Activated CD4-positive, alpha-beta T cell treated with anti-CD3 and anti-CD28 coated beads, Interleukin-2, amount 10 ng/mL, durations not matched to agents 7 days and 5 days (primary cell): ENCODE results near the gene MMP24OS. TPM values are rescaled to one million over a fixed set of nuclear protein-coding genes. Genes with fewer than 3 reads are reported as not detected.
"Not testable (repeated sequence)": the region's sequence is repeated elsewhere in the genome, so short reads cannot be mapped to it uniquely, and the experiment has no call there.

ENCODE experiments used
- CTCF ChIA-PET: fragments of 350-600 bp; sonication (Branson Sonifier 250); formaldehyde crosslinking; loops from one replicate; lab custom pipeline; 2021; ENCODE audit warnings: antibody characterized with exemption; lab: Charles Lee
- POLR2A ChIA-PET: fragments of 350-600 bp; sonication (Branson Sonifier 250); formaldehyde crosslinking; loops from one replicate; lab custom pipeline; 2021; ENCODE audit warnings: antibody characterized with exemption; lab: Charles Lee
- DNase-seq: peaks from one replicate; pipeline ENCODE4 v3.0.0-alpha.2; 2020
- H3K27ac Mint-ChIP-seq: one replicate; pipeline ENCODE4 v1.8.0; 2021; ENCODE audit warnings: mild to moderate bottlenecking, moderate library complexity, mixed read lengths
- H3K27me3 Mint-ChIP-seq: one replicate; pipeline ENCODE4 v1.8.0; 2021; ENCODE audit warnings: mixed read lengths
- H3K36me3 Mint-ChIP-seq: one replicate; pipeline ENCODE4 v1.8.0; 2021; ENCODE audit warnings: low read depth, mixed read lengths
- H3K4me1 Mint-ChIP-seq: one replicate; pipeline ENCODE4 v1.8.0; 2021; ENCODE audit warnings: mixed read lengths
- H3K4me3 Mint-ChIP-seq: one replicate; pipeline ENCODE4 v1.8.0; 2021; ENCODE audit warnings: mild to moderate bottlenecking, moderate library complexity, mixed read lengths
- H3K9me3 Mint-ChIP-seq: one replicate; pipeline ENCODE4 v1.8.0; 2021; ENCODE audit warnings: mixed read lengths
- total RNA-seq, 2 experiments: library from RNA; stranded (reverse); gene quantifications; one replicate each; pipeline ENCODE4 v1.2.3, GENCODE V29; 2021

MMP24OS gene
- total RNA-seq, 2 experiments from 2014 or later, result 46.7 to 48.3 TPM

DNA sequence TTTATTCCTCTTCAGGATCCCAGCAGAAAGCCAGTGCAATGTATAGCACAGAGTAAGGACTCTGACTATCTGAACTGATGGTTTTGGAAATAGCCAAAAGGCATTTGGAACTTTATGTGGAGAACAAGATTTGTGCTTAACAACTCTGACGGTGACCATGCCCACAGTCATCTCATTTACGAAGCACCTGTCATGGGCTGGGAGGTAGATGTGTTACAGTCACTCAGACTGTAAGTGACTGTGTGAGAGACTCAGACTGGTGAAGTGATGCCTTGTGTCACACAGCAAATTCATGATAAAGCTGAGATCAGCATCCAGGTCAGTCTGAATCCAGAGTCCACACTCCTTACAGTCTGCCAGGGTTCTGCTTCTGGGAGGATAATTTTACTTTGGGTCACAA, 38.2 kb upstream of the MMP24OS start:
- CTCF ChIA-PET, result interaction anchor here (1.0 to 1.8 kb wide), 2 partner anchors 10 to 30 kb away, joined by 3 to 10 read pairs; no protein-coding TSS in a partner anchor
- POLR2A ChIA-PET, result no interaction called here
- Mint-ChIP-seq H3K4me3 (no peak overlapping the region), H3K9me3 (no peaks in the 10 kb centered on the region), H3K4me1 (peaks cover 55% of the 10 kb centered on the region), H3K36me3 (peaks cover 12% of the 10 kb centered on the region), H3K27me3 (no peaks in the 10 kb centered on the region), H3K27ac (no peak overlapping the region)
- DNase-seq, result no peak

DNA sequence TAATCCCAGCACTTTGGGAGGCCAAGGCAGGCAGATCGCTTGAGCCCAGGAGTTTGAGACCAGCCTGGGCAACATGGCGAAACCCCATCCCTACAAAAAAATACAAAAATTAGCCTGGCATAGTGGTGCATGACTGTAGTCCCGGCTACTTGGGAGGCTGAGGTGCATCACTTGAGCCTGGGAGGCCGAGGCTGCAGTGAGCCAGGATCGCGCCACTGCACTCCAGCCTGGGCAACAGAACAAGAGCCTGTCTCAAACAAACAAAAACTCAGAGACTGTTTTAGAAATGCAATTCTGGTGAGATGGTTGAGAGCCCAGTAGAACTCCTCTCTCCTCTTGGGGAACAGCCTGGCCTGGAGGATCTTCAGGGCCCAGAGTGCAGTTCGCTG, 37.7 kb upstream of the MMP24OS start:
- POLR2A ChIA-PET, result not testable (repeated sequence)

DNA sequence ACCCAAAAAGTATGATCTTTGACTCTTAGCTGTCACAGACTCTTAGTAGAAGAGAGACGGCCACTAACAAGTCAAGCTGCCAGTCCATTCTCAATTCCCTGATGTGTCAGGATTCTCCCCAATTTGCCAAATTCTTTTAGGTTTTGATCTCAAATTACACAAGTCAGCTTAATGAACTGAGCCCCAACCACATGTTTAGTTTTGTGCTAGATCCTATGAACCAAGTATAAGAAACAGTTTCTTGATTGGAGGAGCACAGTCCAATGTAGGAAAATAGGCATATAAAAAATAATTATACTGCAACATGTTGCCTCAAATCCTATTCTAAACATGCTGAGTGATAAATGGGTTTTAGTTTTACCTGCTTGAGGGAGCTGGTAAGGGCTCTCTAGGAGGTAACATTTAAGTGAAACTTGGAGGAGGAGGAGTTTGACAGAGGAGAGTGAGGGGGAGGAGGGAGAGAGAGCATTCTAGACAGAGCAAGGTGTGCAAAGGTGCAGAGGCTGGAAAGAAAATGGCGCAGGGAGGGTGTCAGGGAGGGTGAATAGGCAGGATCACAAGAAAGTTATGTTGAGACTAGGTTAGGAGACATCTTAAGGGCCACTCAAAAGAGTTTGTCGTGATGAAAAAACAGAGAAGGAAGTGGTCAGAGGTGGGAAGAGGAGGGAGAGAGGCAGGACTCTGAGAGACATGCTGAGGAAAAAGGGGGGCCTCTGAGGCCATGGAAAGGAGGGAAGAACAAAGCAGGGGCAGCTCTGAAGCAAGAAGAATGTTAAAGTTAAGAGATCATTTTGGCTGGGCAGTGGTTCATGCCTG, 37.1 kb upstream of the MMP24OS start:
- ChIA-PET CTCF (interaction anchor here (1.2 to 1.8 kb wide), 3 partner anchors 9 to 14 kb away, joined by 3 to 10 read pairs (median 3); no protein-coding TSS in a partner anchor), POLR2A (no interaction called here)
- Mint-ChIP-seq H3K36me3 (peaks cover 14% of the 10 kb centered on the region), H3K27me3 (no peaks in the 10 kb centered on the region), H3K4me3 (no peak overlapping the region), H3K4me1 (peaks cover 57% of the 10 kb centered on the region), H3K27ac (peak overlapping the region; percentile 39), H3K9me3 (no peaks in the 10 kb centered on the region)
- DNase-seq, result no peak

More for the DNA sequence above, 37.7 kb upstream of the MMP24OS start:
- H3K36me3 Mint-ChIP-seq, result peaks cover 14% of the 10 kb centered on the region
- H3K9me3 Mint-ChIP-seq, H3K27ac Mint-ChIP-seq, DNase-seq, H3K27me3 Mint-ChIP-seq, H3K4me3 Mint-ChIP-seq: not testable (repeated sequence)
- CTCF ChIA-PET, result interaction anchor here (1.0 to 1.8 kb wide), 3 partner anchors 9 to 29 kb away, joined by 3 to 10 read pairs (median 3); no protein-coding TSS in a partner anchor
- H3K4me1 Mint-ChIP-seq, result peaks cover 57% of the 10 kb centered on the region

DNA sequence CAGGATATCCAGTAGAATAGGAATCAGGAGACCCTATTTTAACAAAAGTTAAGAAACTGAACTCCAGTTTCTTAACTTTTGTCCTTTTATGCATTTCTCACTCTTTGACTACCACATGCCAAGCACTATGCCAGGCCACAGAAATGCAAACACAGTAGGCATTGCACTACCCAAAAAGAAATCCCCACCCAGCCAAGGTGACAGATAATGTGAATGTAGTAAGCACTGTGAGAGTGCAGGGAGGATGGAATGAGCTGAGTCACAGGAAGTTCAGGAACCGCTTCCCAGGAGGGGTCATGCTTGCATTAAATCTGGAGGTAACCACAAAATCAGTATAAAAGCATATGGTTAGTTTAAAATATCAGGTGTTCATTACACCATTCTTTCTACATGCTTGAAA, 34.4 kb upstream of the MMP24OS start:
- peaks cover 49% of the 10 kb centered on the region for H3K4me1 Mint-ChIP-seq
- no peaks in the 10 kb centered on the region for H3K27me3 Mint-ChIP-seq
- DNase-seq, result no peak
- H3K36me3 Mint-ChIP-seq, result peaks cover 16% of the 10 kb centered on the region
- CTCF ChIA-PET, result interaction anchor here (1.9 kb wide), 1 partner anchor 8 kb away, joined by 5 read pairs; no protein-coding TSS in a partner anchor
- no peak overlapping the region for H3K4me3 Mint-ChIP-seq
- H3K27ac Mint-ChIP-seq, result peak overlapping the region; percentile 5
- POLR2A ChIA-PET, result no interaction called here
- H3K9me3 Mint-ChIP-seq, result no peaks in the 10 kb centered on the region

DNA sequence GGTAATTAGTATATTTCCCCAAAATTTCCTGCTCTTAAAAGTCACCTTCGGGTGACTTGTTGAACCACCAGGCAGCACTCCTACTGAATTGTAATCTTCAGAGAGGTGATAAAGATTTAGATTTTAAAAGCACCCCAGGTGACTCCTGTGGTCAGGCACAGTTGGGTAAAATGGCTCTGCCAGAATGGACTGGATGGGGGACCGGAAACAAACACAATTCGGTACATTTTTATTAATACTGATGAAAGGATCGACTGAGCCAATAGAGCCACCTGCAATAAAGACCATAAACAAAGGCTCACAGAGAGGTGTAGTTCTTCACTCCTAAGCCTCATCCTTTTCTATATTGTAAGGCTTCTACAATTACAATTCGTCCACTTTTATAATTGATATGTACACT, 33.9 kb upstream of the MMP24OS start:
- H3K9me3 Mint-ChIP-seq, result no peaks in the 10 kb centered on the region
- POLR2A ChIA-PET, result no interaction called here
- H3K4me1 Mint-ChIP-seq, result peaks cover 53% of the 10 kb centered on the region
- H3K36me3 Mint-ChIP-seq, result peaks cover 16% of the 10 kb centered on the region
- no peaks in the 10 kb centered on the region for H3K27me3 Mint-ChIP-seq
- no peak overlapping the region for H3K4me3 Mint-ChIP-seq
- CTCF ChIA-PET, result interaction anchor here (1.0 to 1.5 kb wide), 2 partner anchors 18 to 40 kb away, joined by 3 to 4 read pairs; no protein-coding TSS in a partner anchor
- no peak for DNase-seq
- H3K27ac Mint-ChIP-seq, result peak overlapping the region; percentile 42

DNA sequence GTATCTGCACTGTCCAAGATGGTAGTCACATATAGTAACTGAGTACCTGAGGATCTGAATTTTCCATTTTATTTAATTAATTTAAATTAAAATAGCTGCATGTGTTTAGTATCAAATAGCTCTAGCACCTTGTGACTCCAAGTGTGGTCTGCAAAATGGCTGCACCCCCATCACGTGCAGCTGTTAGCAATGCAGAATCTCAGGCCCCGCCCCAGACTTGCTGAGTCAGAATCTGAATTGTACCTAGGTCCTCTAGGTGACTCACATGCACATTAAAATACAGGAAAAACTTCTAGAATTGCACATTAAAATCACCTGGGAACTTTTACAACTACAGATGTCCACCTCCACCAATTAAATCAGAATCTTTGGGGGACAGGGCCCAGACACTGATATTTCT, 33.5 kb upstream of the MMP24OS start:
- H3K27ac Mint-ChIP-seq, result no peak overlapping the region
- H3K4me3 Mint-ChIP-seq, result no peak overlapping the region
- peaks cover 57% of the 10 kb centered on the region for H3K4me1 Mint-ChIP-seq
- DNase-seq, result peak; percentile 33
- ChIA-PET POLR2A (no interaction called here), CTCF (interaction anchor here (1.0 to 1.5 kb wide), 3 partner anchors 18 to 135 kb away, joined by 3 to 4 read pairs (median 3); no protein-coding TSS in a partner anchor)
- peaks cover 16% of the 10 kb centered on the region for H3K36me3 Mint-ChIP-seq
- H3K27me3 Mint-ChIP-seq, result no peaks in the 10 kb centered on the region
- no peaks in the 10 kb centered on the region for H3K9me3 Mint-ChIP-seq

DNA sequence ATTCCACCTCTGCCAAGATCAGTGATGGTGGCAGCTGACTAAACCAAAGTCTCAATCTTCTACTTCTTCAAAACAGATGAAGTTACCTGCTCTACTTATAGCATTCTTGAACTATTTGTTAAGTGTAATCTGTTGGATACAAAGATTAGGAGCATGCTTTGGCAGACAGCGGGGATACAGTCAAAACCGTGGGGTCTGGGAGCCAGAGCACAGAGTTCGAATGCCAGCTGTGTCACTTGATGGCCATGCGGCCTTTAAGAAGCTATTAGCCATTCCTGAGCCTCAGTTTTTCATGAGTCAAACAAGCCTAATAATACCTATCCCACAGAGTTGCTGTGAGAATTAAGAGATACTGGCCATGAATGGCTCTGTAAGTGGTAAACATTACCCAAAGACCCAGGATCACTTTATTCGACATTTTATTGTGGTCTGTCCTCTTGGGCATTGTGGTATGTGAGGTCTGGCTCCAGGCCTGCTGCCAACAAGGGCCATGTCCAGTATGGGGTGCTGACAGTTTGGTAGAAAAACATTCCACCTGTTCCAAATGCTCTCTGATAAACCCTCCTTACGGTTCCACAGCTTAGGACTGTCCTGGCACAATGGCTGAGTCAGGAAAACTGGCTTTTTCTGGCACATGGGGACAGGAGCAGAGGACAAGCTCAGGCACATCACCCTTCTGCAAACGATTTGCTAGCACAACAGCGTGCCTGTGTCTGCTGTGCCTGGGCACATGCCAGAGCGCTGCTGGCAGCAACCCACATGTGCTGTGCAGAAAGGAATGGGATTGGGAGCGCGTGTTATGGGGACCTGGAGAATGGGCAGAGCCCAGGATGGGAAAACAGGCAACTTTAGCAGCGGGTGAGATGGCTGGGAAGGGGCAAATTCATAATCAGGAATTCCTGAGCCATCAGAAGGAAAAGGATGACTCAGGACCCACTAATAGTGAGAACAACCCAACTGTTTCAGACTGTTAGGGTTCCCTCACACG, 30.0 kb upstream of the MMP24OS start:
- peaks cover 62% of the 10 kb centered on the region for H3K4me1 Mint-ChIP-seq
- CTCF ChIA-PET, result interaction anchor here (0.6 to 8.1 kb wide), 9 partner anchors 8 to 133 kb away, joined by 3 to 90 read pairs (median 3); no protein-coding TSS in a partner anchor
- no peak overlapping the region for H3K27ac Mint-ChIP-seq
- POLR2A ChIA-PET, result no interaction called here
- DNase-seq, result no peak
- H3K9me3 Mint-ChIP-seq, result no peaks in the 10 kb centered on the region
- H3K36me3 Mint-ChIP-seq, result peaks cover 10% of the 10 kb centered on the region
- no peak overlapping the region for H3K4me3 Mint-ChIP-seq
- no peaks in the 10 kb centered on the region for H3K27me3 Mint-ChIP-seq

DNA sequence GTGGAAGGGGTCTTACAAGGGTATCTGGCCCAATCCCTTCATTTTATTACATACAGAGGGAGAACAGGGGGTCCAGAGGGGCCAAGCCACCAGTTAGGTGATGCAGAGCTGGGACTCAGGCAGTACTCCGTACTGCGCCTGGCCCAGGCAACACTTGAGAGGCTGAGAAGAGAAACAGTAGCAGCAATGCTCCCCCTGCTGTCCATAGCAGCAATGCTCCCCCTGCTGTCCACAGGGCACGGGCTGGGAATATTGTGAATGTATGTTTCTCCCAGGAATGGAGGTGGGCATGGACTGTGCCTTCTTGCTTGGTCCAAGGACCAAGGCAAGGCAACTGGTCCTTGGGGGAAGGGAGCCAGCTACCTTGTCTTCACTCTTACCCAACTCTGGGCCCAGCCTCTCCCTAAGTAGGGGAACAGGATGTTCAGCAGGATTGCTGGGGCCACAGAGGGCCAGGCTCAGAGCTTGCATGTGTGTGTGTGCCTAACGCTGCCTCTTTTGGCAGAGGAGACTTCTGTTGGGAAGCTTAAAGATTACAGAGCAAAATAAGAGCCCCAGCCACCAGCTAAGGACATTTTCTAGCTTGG, 29.1 kb upstream of the MMP24OS start:
- Mint-ChIP-seq H3K9me3 (no peaks in the 10 kb centered on the region), H3K4me3 (no peak overlapping the region), H3K4me1 (peaks cover 54% of the 10 kb centered on the region), H3K27me3 (no peaks in the 10 kb centered on the region), H3K36me3 (peaks cover 4% of the 10 kb centered on the region), H3K27ac (peak overlapping the region; percentile 73)
- CTCF ChIA-PET, result interaction anchor here (0.6 to 8.1 kb wide), 12 partner anchors 8 to 162 kb away, joined by 3 to 90 read pairs (median 3); no protein-coding TSS in a partner anchor
- POLR2A ChIA-PET, result no interaction called here
- peak; percentile 37 for DNase-seq

DNA sequence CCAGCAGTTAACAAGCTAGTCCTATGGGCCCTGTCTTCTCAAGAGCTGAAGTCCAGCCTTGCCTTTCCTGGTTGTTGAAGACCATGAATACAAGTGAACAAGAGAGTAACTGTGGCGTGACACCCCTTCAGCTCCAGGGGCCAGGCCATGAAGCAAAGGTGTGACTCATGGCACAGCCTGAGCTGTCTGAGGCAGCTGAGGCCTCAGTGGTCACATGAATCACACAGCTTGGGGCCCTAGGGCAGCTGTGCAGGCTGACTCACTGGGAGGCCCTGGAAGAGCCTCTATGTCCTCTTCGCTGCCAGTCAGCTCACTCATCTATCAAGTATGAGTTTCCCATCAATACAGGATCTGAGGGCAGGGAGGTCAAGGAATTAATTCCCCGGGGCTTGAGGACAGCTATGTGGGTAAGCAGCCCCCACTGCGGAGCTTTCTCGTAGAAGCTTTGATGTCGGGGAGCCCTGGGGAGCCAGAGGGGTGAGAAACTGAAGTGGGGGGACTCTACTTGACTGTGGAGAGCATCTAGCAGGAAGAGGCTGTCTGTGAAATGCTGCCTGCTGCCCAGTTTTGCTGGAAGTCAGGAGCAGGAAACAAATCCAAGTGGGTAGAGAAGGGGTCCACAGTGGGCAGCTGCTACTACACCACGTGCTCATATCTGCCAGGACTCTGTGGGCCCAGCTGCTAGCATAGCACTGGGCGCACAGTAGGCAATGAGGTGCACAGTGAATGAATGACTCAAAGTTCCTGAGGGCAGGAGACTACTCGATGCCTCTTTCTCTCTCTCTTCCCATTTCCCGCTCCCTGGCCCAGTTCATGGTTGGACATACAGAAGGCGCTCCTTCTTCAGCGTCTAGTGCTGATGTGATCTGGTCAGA, 28.0 kb upstream of the MMP24OS start:
- H3K4me1 Mint-ChIP-seq, result peaks cover 45% of the 10 kb centered on the region
- H3K27me3 Mint-ChIP-seq, result no peaks in the 10 kb centered on the region
- ChIA-PET CTCF (interaction anchor here (0.6 to 8.1 kb wide), 13 partner anchors 9 to 161 kb away, joined by 3 to 90 read pairs (median 4); no protein-coding TSS in a partner anchor), POLR2A (interaction anchor here (0.9 to 1.3 kb wide), 2 partner anchors 149 to 158 kb away, joined by 3 to 4 read pairs; partner anchors contain the start of gene EDEM2)
- H3K36me3 Mint-ChIP-seq, result peaks cover 2% of the 10 kb centered on the region
- H3K27ac Mint-ChIP-seq, result peak overlapping the region; percentile 88
- H3K4me3 Mint-ChIP-seq, result no peak overlapping the region
- peak; percentile 48 for DNase-seq
- H3K9me3 Mint-ChIP-seq, result no peaks in the 10 kb centered on the region

DNA sequence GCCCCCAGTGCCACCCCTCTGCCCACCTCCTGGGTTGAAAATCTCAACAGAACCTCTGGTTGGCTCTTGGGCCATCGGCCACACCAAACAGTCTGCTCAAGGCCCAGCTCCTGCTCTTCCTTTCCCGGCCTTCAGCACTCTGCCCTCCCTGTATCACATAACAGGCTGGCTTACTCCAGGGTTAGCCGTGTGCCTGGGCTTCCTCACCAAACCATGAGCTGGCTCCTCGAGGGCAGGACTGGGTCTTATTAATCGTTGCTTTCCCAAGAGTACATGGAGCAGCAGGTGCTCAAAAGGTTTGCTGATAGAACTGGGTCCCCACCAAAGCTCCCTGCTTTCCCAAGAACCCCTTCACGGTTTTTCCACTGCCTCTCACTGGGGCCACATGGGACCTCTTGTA, 27.0 kb upstream of the MMP24OS start:
- peak overlapping the region; percentile 42 for H3K27ac Mint-ChIP-seq
- CTCF ChIA-PET, result interaction anchor here (0.6 to 8.1 kb wide), 17 partner anchors 8 to 571 kb away, joined by 3 to 90 read pairs (median 5); partner anchors contain the start of genes EDEM2 and EIF6
- no peak overlapping the region for H3K4me3 Mint-ChIP-seq
- DNase-seq, result no peak
- POLR2A ChIA-PET, result interaction anchor here (0.6 to 1.3 kb wide), 2 partner anchors 16 to 150 kb away, joined by 4 read pairs; no protein-coding TSS in a partner anchor
- no peaks in the 10 kb centered on the region for H3K27me3 Mint-ChIP-seq
- H3K9me3 Mint-ChIP-seq, result no peaks in the 10 kb centered on the region
- H3K4me1 Mint-ChIP-seq, result peaks cover 44% of the 10 kb centered on the region
- peaks cover 2% of the 10 kb centered on the region for H3K36me3 Mint-ChIP-seq
